Body of pancreas (tissue), 4 donors: ENCODE results near the gene TMED4.

ENCODE experiments used
- CTCF ChIP-seq, 7 experiments: fragments of 450-650 bp in 4 of 7; fragments of 200-600 bp in 3 of 7; sonication (generic) in 3 of 7; IDR thresholded peaks; one replicate each; pipeline ENCODE4 v1.5.1; 2016 to 2019; ENCODE audit warnings: antibody characterized with exemption in 7 of 7
- POLR2A ChIP-seq, 3 donors: fragments of 450-650 bp; IDR thresholded peaks; one replicate each; pipeline ENCODE4 v1.6.1; 2016; ENCODE audit warnings: antibody characterized with exemption in 3 of 3, mild to moderate bottlenecking in 2 of 3

DNA sequence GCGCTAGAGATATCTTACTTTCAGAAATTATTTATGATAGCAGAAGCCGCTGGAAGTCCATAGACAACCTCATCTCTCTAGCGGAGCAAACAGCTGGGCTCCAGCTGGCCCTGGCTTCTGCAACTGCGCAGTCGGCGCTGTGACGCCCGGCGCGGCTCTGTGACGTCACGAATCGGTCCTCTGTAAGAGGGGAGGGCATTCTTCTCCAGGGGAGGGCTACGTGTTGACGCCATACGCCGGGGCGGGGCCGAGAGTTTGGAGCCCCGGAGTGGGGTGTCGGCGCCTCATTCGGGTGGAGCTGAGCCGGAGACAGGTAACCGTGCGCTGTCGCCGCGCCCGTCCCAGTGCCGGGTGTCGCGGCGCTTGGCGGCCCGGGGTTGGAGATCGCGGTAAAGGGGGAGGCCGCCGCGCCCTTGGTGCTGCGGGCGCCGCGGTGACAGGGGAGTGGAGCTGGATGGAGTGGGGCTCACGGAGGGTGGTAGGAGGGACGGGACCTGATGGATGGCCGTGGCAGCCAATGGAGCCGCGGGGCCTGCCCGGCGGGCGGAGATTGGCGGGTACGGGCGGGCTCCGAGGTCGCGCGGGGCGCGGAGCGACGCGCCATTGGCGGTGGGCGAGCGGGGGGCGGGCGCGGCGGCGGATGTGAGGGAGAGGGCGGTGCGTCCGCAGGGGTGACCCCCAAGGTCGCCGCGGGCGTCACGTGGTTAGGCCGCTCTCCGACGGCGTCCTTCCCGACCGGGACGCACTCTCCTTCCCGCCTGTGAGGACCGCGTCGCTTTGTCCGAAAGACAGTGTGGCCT, 24.5 kb upstream of the TMED4 start, which contains the start of gene OGDH:
- TF ChIP-seq POLR2A (IDR thresholded peaks at IDR 0.05) (peak; percentile 90 to 97 (median 95)), CTCF (IDR thresholded peaks at IDR 0.05) (peak in 2 of 7 experiments; percentile 16 to 28)
